ENCODE results near the gene DENND5A.
"Not testable (repeated sequence)": the region's sequence is repeated elsewhere in the genome, so short reads cannot be mapped to it uniquely, and the experiment has no call there.

The DENND5A gene

DNA sequence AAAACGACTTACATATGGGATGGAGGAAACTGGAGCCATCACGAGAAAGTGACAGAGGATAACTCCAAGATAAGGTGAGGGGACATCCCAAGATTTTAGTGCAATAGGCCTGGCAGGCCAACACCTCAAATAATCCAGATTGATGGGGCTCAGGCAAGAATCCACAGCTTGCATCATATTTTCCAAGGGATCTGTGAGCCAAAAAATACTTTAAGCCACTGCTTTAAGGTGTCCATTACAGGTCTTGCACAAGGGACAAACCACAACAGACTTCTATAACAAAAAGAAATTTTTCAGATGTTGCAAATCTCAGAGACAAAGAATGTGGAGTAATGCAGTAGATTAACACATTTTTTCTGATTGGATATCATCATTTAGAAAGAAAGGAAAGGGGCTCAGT lies 45.6 kb downstream of the DENND5A start:
- Histone ChIP-seq H3K27me3 (no peaks in the 10 kb centered on the region), H3K36me3 (no peaks in the 10 kb centered on the region), H3K4me3 (ENCODE audit: low read depth, low read length) (no peak overlapping the region), H3K4me1 (no peaks in the 10 kb centered on the region), H3K9me3 (no peaks in the 10 kb centered on the region)
- no peak for DNase-seq
- TF ChIP-seq, protein P1, sequence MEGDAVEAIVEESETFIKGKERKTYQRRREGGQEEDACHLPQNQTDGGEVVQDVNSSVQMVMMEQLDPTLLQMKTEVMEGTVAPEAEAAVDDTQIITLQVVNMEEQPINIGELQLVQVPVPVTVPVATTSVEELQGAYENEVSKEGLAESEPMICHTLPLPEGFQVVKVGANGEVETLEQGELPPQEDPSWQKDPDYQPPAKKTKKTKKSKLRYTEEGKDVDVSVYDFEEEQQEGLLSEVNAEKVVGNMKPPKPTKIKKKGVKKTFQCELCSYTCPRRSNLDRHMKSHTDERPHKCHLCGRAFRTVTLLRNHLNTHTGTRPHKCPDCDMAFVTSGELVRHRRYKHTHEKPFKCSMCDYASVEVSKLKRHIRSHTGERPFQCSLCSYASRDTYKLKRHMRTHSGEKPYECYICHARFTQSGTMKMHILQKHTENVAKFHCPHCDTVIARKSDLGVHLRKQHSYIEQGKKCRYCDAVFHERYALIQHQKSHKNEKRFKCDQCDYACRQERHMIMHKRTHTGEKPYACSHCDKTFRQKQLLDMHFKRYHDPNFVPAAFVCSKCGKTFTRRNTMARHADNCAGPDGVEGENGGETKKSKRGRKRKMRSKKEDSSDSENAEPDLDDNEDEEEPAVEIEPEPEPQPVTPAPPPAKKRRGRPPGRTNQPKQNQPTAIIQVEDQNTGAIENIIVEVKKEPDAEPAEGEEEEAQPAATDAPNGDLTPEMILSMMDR (IDR thresholded peaks at IDR 0.05; ENCODE audit: low read depth, low read length), result no peak

DNA sequence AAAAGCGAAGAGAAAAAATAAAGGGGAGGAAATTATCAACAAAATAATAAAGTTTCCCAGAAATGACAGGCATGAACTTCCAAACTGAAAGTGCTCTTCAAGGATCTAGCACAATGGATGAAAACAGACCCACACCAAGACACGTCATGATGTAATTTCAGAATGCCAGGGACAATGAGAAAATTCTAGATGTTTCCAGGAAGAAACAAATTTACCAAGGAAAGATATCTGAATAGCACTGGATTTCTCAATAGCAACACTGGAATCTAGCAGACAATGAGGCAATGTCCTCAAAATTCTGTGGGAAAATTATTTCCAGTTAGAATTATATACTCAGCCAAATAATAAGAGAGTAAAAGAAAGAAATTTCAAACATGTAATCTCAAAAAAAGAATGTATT lies 46.0 kb downstream of the DENND5A start:
- TF ChIP-seq, protein P1 (IDR thresholded peaks at IDR 0.05; ENCODE audit: low read depth, low read length), result no peak
- Histone ChIP-seq H3K27me3 (no peaks in the 10 kb centered on the region), H3K9me3 (no peaks in the 10 kb centered on the region), H3K4me3 (ENCODE audit: low read depth, low read length) (no peak overlapping the region), H3K4me1 (no peaks in the 10 kb centered on the region), H3K36me3 (no peaks in the 10 kb centered on the region)
- DNase-seq, result no peak

DNA sequence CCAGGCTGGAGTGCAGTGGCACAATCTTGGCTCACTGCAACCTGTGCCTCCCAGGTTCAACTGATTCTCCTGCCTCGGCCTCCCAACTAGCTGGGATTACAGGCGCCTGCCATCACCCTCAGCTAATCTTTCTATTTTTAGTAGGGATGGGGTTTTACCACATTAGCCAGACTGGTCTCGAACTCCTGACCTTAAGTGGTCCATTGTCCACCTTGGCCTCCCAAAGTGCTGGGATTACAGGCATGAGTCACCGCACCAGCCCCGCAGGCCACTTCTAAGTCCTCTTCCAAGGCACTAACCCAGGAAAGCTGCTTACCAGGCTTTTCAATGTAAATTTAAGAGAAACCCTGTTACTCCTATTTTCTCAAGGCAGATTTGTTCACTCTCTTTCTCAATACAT lies 50.4 kb downstream of the DENND5A start:
- H3K4me1 ChIP-seq, result no peaks in the 10 kb centered on the region
- H3K36me3 ChIP-seq, result no peaks in the 10 kb centered on the region
- TF ChIP-seq, protein P1 (IDR thresholded peaks at IDR 0.05; ENCODE audit: low read depth, low read length), result no peak
- no peak overlapping the region for H3K4me3 ChIP-seq (ENCODE audit: low read depth, low read length)
- no peak for DNase-seq
- no peaks in the 10 kb centered on the region for H3K9me3 ChIP-seq
- H3K27me3 ChIP-seq, result no peaks in the 10 kb centered on the region

DNA sequence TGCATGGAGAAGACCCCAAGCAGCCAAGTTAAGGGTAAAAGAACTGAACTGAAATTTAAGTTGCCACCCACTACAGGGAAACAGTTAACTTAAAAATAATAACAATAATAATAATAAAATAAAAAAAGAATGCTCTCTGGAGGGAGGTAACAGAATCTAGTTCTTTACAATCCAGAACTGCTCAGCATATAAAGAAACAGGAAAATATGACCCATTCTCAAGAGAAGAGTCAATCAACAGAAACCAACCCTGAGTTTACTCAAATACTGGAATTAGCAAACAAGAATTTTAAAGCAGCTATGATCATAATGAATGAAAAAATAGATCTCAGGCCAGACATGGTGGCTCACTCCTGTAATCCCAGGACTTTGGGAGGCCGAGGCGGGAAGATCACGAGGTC lies 53.8 kb downstream of the DENND5A start:
- Histone ChIP-seq H3K36me3 (no peaks in the 10 kb centered on the region), H3K9me3 (no peaks in the 10 kb centered on the region), H3K4me3 (ENCODE audit: low read depth, low read length) (no peak overlapping the region), H3K4me1 (no peaks in the 10 kb centered on the region), H3K27me3 (no peaks in the 10 kb centered on the region)
- no peak for DNase-seq
- TF ChIP-seq, protein P1 (IDR thresholded peaks at IDR 0.05; ENCODE audit: low read depth, low read length), result no peak

DNA sequence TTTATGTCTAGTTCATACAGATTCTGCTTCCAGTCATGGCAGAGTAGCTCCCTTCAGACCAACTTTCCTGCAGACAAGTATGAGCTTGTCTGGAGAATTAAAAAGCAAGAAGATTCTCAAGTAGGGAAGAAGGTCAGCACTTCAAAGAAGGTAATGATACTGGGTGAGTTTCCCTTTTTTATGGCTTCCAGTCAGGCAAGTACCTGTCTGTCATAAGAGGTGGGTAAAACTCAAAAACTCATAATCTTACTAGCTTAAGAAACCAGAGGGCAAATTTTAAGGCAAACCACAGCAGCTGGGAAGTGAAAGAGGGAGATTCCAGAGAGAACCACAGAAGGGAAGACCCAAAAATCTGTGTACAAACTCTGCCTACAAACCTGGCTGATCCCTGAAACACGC lies 54.2 kb downstream of the DENND5A start:
- TF ChIP-seq, protein P1 (IDR thresholded peaks at IDR 0.05; ENCODE audit: low read depth, low read length), result no peak

DNA sequence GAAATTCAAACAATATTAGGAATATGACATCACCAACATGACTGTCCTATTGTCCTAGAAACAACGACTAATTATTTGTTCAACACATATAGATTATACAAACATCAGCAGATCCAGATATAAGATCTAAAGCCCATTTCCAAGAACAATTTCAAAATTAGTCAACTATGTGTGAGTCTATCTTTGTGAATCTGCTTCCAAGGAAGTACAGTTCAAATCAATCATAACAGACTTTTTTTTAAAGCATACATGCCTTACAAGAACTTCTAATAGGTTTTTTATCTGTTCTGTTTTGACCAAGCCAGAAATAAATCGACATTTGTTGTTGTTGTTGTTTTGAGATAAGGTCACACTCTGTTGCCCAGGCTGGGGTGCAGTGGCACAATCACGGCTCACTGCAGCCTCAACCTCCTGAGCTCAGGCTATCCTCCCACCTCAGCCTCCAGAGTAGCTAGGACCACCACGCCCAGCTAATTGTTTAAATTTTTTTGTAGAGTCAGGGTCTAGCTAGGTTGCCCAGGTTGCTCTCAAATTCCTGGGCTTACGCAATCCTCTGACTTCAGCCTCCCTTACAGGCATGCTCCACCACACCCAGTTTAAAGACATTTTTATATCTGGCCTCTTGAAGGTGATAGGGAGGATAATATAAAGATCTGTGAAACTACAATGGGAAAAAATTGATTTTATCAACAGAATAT lies 54.8 kb downstream of the DENND5A start:
- H3K4me1 ChIP-seq, result no peaks in the 10 kb centered on the region
- TF ChIP-seq, protein P1 (IDR thresholded peaks at IDR 0.05; ENCODE audit: low read depth, low read length), result no peak
- H3K9me3 ChIP-seq, result no peaks in the 10 kb centered on the region
- no peaks in the 10 kb centered on the region for H3K36me3 ChIP-seq
- H3K27me3 ChIP-seq, result no peaks in the 10 kb centered on the region
- H3K4me3 ChIP-seq (ENCODE audit: low read depth, low read length), result no peak overlapping the region
- no peak for DNase-seq

More for the DNA sequence above, 54.2 kb downstream of the DENND5A start:
- H3K4me3 ChIP-seq (ENCODE audit: low read depth, low read length), result no peak overlapping the region
- no peaks in the 10 kb centered on the region for H3K36me3 ChIP-seq
- H3K4me1 ChIP-seq, result no peaks in the 10 kb centered on the region
- no peak for DNase-seq
- no peaks in the 10 kb centered on the region for H3K9me3 ChIP-seq
- H3K27me3 ChIP-seq, result no peaks in the 10 kb centered on the region

DNA sequence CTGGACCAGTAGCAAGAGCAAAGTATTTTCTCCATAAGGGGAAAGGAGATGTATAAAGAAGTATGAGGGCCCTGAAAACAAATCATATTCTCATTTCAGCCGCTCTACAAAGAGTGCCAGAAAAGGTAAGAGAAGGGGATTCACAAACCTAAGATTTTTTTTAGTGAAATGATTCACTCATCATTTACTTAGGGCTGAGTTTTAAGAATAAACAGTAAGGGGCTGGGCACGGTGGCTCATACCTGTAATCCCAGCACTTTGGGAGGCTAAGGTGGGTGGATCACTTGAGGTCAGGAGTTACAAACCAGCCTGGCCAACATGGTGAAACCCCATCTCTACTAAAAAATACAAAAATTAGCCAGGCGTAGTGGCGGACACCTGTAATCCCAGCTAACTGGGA lies 55.5 kb downstream of the DENND5A start:
- H3K36me3 ChIP-seq; DNase-seq; H3K4me1 ChIP-seq; H3K27me3 ChIP-seq; H3K9me3 ChIP-seq; H3K4me3 ChIP-seq (ENCODE audit: low read depth, low read length): not testable (repeated sequence)
